PC-9 (cell line): ENCODE measurements around the gene INAFM2. TPM values are rescaled to one million over a fixed set of nuclear protein-coding genes. Genes with fewer than 3 reads are reported as not detected.
A peak's percentile ranks its signal among the peaks of the same experiment; 100 is the strongest.

Source experiments
- BruUV-seq: library from RNA; stranded (reverse); fragments of 400-500 nt; replicated peaks from 2 replicates; lab custom pipeline; 2021; lab: Mats Ljungman, UMichigan
- CTCF ChIA-PET: fragments of 300-600 bp; sonication (Branson Sonifier 250); formaldehyde crosslinking; loops from one replicate; lab custom pipeline; 2022; ENCODE audit warnings: antibody characterized with exemption; lab: Charles Lee
- POLR2A ChIA-PET: fragments of 300-600 bp; sonication (Branson Sonifier 250); formaldehyde crosslinking; loops from one replicate; lab custom pipeline; 2022; ENCODE audit warnings: antibody characterized with exemption; ENCODE audit not compliant: unreplicated experiment; lab: Charles Lee
- DNase-seq, 2 experiments: peaks; one replicate each; pipeline versions ENCODE4 v3.0.0 to v3.0.0-alpha.2; 2015 to 2022; ENCODE audit warnings: mixed read lengths in 1 of 2
- H2AFZ ChIP-seq: fragments of 200-600 bp; sonication (generic); 2 replicates; pipeline ENCODE4 v1.8.1; 2017; ENCODE audit warnings: antibody characterized with exemption
- H3F3A ChIP-seq: fragments of 200-600 bp; sonication (generic); 2 replicates; pipeline ENCODE4 v1.8.1; 2017; ENCODE audit warnings: antibody characterized with exemption, mild to moderate bottlenecking, low read depth; ENCODE audit not compliant: insufficient read depth
- H3K27ac ChIP-seq: fragments of 200-600 bp; sonication (generic); 2 replicates; pipeline ENCODE4 v1.6.1; 2016; ENCODE audit warnings: mixed run types
- H3K27me3 ChIP-seq: fragments of 200-600 bp; sonication (generic); 2 replicates; pipeline ENCODE4 v1.6.1; 2016; ENCODE audit warnings: low read depth, mixed run types; ENCODE audit not compliant: insufficient read depth
- H3K36me3 ChIP-seq: fragments of 200-600 bp; sonication (generic); 2 replicates; pipeline ENCODE4 v1.6.1; 2016; ENCODE audit warnings: low read depth, mixed run types
- H3K4me1 ChIP-seq: fragments of 200-600 bp; sonication (generic); replicated peaks from 2 replicates; pipeline ENCODE4 v1.6.1; 2016; ENCODE audit warnings: mixed run types; ENCODE audit not compliant: insufficient read depth
- H3K4me2 ChIP-seq: fragments of 200-600 bp; sonication (generic); 2 replicates; pipeline ENCODE4 v1.6.1; 2017; ENCODE audit warnings: mixed run types
- H3K4me3 ChIP-seq: fragments of 200-600 bp; sonication (generic); 2 replicates; pipeline ENCODE4 v1.6.1; 2016; ENCODE audit warnings: mixed run types
- H3K79me2 ChIP-seq: fragments of 200-600 bp; sonication (generic); 2 replicates; pipeline ENCODE4 v1.6.1; 2017; ENCODE audit warnings: low read depth, mixed run types
- H3K9me2 ChIP-seq: fragments of 200-600 bp; sonication (generic); 2 replicates; pipeline ENCODE4 v1.8.1; 2017; ENCODE audit warnings: mild to moderate bottlenecking; ENCODE audit not compliant: insufficient read depth
- H3K9me3 ChIP-seq: fragments of 200-600 bp; sonication (generic); 2 replicates; pipeline ENCODE4 v1.8.1; 2016; ENCODE audit warnings: low read depth; ENCODE audit not compliant: insufficient read depth
- H4K20me1 ChIP-seq: fragments of 200-600 bp; sonication (generic); 2 replicates; pipeline ENCODE4 v1.8.1; 2017; ENCODE audit not compliant: insufficient read depth
- EZH2 ChIP-seq: fragments of 200-600 bp; sonication (generic); IDR thresholded peaks from 2 replicates; pipeline ENCODE4 v1.8.0; 2017; ENCODE audit warnings: antibody characterized with exemption, low read depth
- intact Hi-C: fragments of 100-400 bp; cut with micrococcal nuclease; formaldehyde crosslinking; loops from one replicate; pipeline ENCODE4 v1.10.0; 2022; ENCODE audit not compliant: unreplicated experiment
- total RNA-seq: library from RNA; stranded (reverse); gene quantifications from 2 replicates; pipeline ENCODE4 v1.2.3, GENCODE V29; 2021
- TF ChIP-seq, protein P1 (sequence below): fragments of 200-600 bp; sonication (generic); conservative IDR thresholded peaks from 2 replicates; pipeline ENCODE4 v1.6.1; 2017; ENCODE audit warnings: mixed run types, antibody characterized with exemption, mild to moderate bottlenecking, moderate library complexity

The INAFM2 gene
- total RNA-seq, 1 experiment from 2014 or later = 2.4 TPM

DNA sequence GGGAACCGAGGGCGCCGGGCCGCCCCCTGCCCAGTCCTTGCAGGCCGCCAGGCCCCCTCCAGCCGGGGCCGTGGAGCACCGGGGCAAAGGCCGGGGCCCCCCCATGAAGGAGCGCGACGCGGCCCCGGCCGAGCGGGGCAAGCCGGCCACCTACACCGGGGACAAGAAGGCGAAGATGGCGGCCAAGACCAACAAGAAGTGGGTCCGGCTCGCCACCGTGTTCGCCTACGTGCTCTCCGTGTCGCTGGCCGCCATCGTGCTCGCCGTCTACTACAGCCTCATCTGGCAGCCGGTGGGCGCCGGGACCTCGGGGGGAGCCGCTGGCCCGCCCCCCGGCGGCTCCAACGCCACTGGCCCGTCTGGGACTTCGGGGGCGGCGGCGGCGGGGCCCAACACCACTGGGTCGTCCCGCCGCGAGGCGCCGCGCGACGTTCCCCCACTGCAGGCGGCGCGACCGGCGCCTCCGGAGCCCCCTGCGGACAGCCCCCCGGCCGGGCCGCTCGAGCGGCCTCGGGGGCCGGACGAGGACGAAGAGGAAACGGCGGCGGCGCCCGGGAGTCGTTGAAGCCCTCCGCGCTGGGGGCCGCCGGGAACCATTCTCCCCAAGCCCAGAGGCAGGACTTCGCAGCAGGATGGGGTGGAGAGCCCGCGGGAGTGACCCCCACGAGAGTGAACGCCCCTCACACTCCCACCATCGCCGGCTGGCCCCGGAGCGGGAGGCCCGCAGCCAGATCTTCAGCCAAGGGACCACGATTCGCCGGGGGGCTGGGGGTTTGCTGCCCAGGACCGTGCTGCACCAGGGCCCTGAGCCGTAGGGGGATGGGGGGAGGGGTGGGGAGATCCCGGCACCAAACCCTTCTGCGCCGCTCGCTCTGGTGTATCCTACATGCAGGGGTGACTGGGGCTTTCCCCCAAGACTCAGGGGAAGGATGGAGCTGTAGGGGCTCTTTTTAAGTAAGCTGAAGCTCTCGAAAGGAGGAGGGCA is 753 bp downstream of the INAFM2 start:
- peak overlapping the region; percentile 59 for H3K4me3 ChIP-seq
- H3K4me2 ChIP-seq = peak overlapping the region; percentile 79
- TF ChIP-seq EZH2 = no peak
- TF ChIP-seq, protein P1, sequence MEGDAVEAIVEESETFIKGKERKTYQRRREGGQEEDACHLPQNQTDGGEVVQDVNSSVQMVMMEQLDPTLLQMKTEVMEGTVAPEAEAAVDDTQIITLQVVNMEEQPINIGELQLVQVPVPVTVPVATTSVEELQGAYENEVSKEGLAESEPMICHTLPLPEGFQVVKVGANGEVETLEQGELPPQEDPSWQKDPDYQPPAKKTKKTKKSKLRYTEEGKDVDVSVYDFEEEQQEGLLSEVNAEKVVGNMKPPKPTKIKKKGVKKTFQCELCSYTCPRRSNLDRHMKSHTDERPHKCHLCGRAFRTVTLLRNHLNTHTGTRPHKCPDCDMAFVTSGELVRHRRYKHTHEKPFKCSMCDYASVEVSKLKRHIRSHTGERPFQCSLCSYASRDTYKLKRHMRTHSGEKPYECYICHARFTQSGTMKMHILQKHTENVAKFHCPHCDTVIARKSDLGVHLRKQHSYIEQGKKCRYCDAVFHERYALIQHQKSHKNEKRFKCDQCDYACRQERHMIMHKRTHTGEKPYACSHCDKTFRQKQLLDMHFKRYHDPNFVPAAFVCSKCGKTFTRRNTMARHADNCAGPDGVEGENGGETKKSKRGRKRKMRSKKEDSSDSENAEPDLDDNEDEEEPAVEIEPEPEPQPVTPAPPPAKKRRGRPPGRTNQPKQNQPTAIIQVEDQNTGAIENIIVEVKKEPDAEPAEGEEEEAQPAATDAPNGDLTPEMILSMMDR = no peak
- 0 out of 2 replicates have a peak, but pooled peaks cover 2% of the 10 kb centered on the region for H3K79me2 ChIP-seq
- H3K9me3 ChIP-seq = no peaks in the 10 kb centered on the region
- no peaks in the 10 kb centered on the region for H3K27me3 ChIP-seq
- DNase-seq = no peak
- peaks cover 10% of the 10 kb centered on the region; the same call in 1 of the 2 replicates for H3K4me1 ChIP-seq
- peaks cover 11% of the 10 kb centered on the region for H3F3A ChIP-seq
- BruUV-seq = no TSS peak
- ChIA-PET POLR2A (interaction anchor here (0.5 to 0.6 kb wide), 2 partner anchors 107 to 730 kb away, joined by 3 to 6 read pairs; no protein-coding TSS in a partner anchor), CTCF (interaction anchor here (1.4 kb wide), 1 partner anchor 14 kb away, joined by 3 read pairs; no protein-coding TSS in a partner anchor)
- H3K36me3 ChIP-seq = no peaks in the 10 kb centered on the region
- peak overlapping the region; percentile 64; the same call in 1 of the 2 replicates for H2AFZ ChIP-seq
- H3K27ac ChIP-seq = no peak overlapping the region
- intact Hi-C loops = loop anchor here (1.0 to 5.0 kb wide), 2 partner anchors 42 to 96 kb away; partner anchors contain the start of gene ANKRD63
- no peaks in the 10 kb centered on the region for H3K9me2 ChIP-seq
- no peaks in the 10 kb centered on the region for H4K20me1 ChIP-seq

DNA sequence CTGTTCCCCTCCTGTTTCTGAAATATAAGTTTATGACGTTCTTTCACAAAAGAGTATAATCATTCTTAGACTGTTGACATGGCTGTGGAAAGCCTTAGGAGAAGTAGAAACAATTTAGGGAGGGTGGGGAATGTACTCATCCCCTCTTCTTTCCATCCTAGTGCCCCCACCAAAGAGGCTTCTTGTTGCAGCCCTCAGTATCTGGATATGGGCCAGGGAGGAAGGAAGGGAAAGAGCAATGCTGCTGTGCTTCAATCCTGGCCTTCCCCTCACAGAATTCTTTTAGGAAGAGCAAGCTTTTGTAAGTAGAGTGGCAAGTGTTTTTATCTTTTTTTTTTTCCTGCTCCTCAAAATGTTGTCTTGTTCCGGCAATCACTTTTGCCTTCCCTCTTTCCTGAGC is 1.7 kb downstream of the INAFM2 start:
- no peaks in the 10 kb centered on the region for H3K9me2 ChIP-seq
- H3K27ac ChIP-seq = no peak overlapping the region
- intact Hi-C loops = no loop called here
- H3F3A ChIP-seq = peaks cover 18% of the 10 kb centered on the region
- peaks cover 10% of the 10 kb centered on the region; the same call in 1 of the 2 replicates for H3K4me1 ChIP-seq
- H3K36me3 ChIP-seq = no peaks in the 10 kb centered on the region
- no peak overlapping the region for H2AFZ ChIP-seq
- TSS peak; percentile 53 for BruUV-seq
- ChIA-PET POLR2A (interaction anchor here (0.6 kb wide), 1 partner anchor 729 kb away, joined by 3 read pairs; no protein-coding TSS in a partner anchor), CTCF (interaction anchor here (1.0 to 1.4 kb wide), 2 partner anchors 13 to 42 kb away, joined by 3 read pairs; no protein-coding TSS in a partner anchor)
- H3K27me3 ChIP-seq = no peaks in the 10 kb centered on the region
- H4K20me1 ChIP-seq = no peaks in the 10 kb centered on the region
- TF ChIP-seq, protein P1 = no peak
- no peak for TF ChIP-seq EZH2
- H3K9me3 ChIP-seq = no peaks in the 10 kb centered on the region
- H3K4me3 ChIP-seq = peak overlapping the region; percentile 59; the same call in 1 of the 2 replicates
- H3K4me2 ChIP-seq = peak overlapping the region; percentile 79
- no peak for DNase-seq
- H3K79me2 ChIP-seq = 0 out of 2 replicates have a peak, but pooled peaks cover 2% of the 10 kb centered on the region

DNA sequence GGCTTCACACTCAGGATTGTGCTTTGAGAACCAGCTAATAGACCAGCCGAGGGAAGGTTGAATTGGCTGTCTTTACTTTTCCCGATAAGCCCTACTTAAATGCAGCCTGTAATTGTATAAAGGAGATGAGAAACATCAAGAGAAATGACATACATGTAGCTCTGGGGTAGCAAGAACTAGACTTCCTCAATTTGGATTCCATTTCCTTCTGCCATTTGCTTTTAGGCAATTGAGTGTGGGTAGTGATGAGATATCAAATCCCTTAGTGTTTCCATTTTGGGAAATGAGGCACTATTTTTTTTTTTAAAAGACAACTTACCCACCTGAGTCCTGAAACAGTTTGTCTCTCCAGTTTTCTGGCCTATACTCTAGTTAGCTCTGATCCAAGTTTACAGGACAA is 2.2 kb downstream of the INAFM2 start:
- Histone ChIP-seq H3K4me1 (peaks cover 10% of the 10 kb centered on the region), H2AFZ (no peak overlapping the region), H3K36me3 (no peaks in the 10 kb centered on the region), H3K9me2 (no peaks in the 10 kb centered on the region), H3K27ac (no peak overlapping the region), H3K9me3 (no peaks in the 10 kb centered on the region), H4K20me1 (no peaks in the 10 kb centered on the region), H3K4me3 (no peak overlapping the region), H3K79me2 (0 out of 2 replicates have a peak, but pooled peaks cover 2% of the 10 kb centered on the region), H3K27me3 (no peaks in the 10 kb centered on the region), H3F3A (peaks cover 23% of the 10 kb centered on the region), H3K4me2 (peak overlapping the region; percentile 79; the same call in 1 of the 2 replicates)
- ChIA-PET CTCF (interaction anchor here (1.0 to 1.4 kb wide), 2 partner anchors 12 to 42 kb away, joined by 3 read pairs; no protein-coding TSS in a partner anchor), POLR2A (no interaction called here)
- no peak for DNase-seq
- no TSS peak for BruUV-seq
- intact Hi-C loops = no loop called here
- TF ChIP-seq, protein P1 = no peak
- TF ChIP-seq EZH2 = no peak
